Esophagus muscularis mucosa (tissue), 4 donors: ENCODE data around the gene RAMACL. TPM values are rescaled to one million over a fixed set of nuclear protein-coding genes. Genes with fewer than 3 reads are reported as not detected.
A peak's percentile ranks its signal among the peaks of the same experiment; 100 is the strongest.

ENCODE experiments used
- DNase-seq: peaks from one replicate; pipeline ENCODE4 v3.0.0-alpha.2; 2017; ENCODE audit errors: extremely low spot score
- H3K27ac ChIP-seq, 4 donors: fragments of 200-600 bp; sonication (generic); replicated peaks in 1 of 4; 1 replicate in 3 of 4; 2 replicates in 1 of 4; pipeline ENCODE4 v1.5.1; 2016 to 2019; ENCODE audit warnings: mild to moderate bottlenecking in 1 of 4
- H3K27me3 ChIP-seq, 4 donors: fragments of 200-600 bp; sonication (generic); one replicate each; pipeline versions ENCODE4 v1.5.1 to v1.6.0; 2016 to 2019
- H3K36me3 ChIP-seq, 4 donors: fragments of 200-600 bp; sonication (generic); one replicate each; pipeline ENCODE4 v1.5.1; 2016 to 2019
- H3K4me1 ChIP-seq, 4 donors: fragments of 200-600 bp; sonication (generic); one replicate each; pipeline ENCODE4 v1.5.1; 2016 to 2019
- H3K4me3 ChIP-seq, 4 donors: fragments of 200-600 bp; sonication (generic); 1 replicate in 2 of 4; 2 replicates in 2 of 4; pipeline ENCODE4 v1.5.1; 2016 to 2019; ENCODE audit warnings: mild to moderate bottlenecking in 4 of 4, moderate library complexity in 1 of 4
- H3K9me3 ChIP-seq, 4 donors: fragments of 200-600 bp; sonication (generic); 1 replicate in 3 of 4; 2 replicates in 1 of 4; pipeline ENCODE4 v1.5.1; 2016 to 2019
- EP300 ChIP-seq: sonication (generic); formaldehyde crosslinking; IDR thresholded peaks from one replicate; pipeline ENCODE4 v1.6.1; 2017; ENCODE audit warnings: antibody characterized with exemption
- POLR2A ChIP-seq: fragments of 450-650 bp; IDR thresholded peaks from one replicate; pipeline ENCODE4 v1.6.1; 2017; ENCODE audit warnings: antibody characterized with exemption, moderate library complexity, mild to moderate bottlenecking, low read depth
- POLR2AphosphoS5 ChIP-seq, 2 donors: sonication (generic); formaldehyde crosslinking; IDR thresholded peaks; one replicate each; pipeline ENCODE4 v1.6.1; 2017; ENCODE audit warnings: antibody characterized with exemption in 2 of 2
- WGBS: methylation state at CpG from one replicate; pipeline ENCODE4 v1.1.5; 2018; 5-methylcytosine and 5-hydroxymethylcytosine counted together
- intact Hi-C: fragments of 100-400 bp; cut with DNase I; formaldehyde crosslinking; loops from one replicate; pipeline ENCODE4 v1.15.1; 2023
- total RNA-seq, 4 donors: library from RNA; depleted of rRNA; stranded (reverse); fragments of >200 nt; gene quantifications; one replicate each; pipeline versions ENCODE4 v1.1.0 to v1.2.1, GENCODE V29; 2016
- TF ChIP-seq, protein P1 (sequence below), 3 experiments: fragments of 200-600 bp in 2 of 3; fragments of 450-650 bp in 1 of 3; sonication (generic) in 2 of 3; IDR thresholded peaks; one replicate each; pipeline ENCODE4 v1.5.1; 2017 to 2019; ENCODE audit warnings: antibody characterized with exemption in 3 of 3, mild to moderate bottlenecking in 2 of 3, moderate library complexity in 1 of 3

RAMACL gene
- total RNA-seq, 4 donors from 2014 or later: 1.2 to 2.9 (median 2.1) TPM

DNA sequence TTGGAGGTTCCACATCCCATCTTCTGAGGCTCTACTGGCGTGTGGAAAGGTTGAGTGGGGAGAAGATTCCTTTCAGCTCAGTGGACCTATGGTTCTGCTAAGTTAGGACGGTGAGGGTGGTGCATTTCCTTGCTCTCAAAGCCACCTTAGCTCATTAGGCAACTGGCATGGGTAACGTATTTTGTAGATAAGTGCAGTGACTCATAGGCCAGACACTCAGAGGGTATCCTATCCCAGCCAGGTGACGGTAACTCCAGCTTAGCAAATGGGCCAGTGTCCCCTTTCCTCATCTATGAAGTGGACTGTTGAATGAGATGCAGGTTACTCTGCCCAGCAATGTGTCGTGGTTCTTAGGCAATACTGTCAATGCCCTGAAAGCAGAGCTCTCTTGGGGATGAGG, 36.8 kb upstream of the RAMACL start:
- Histone ChIP-seq H3K36me3 (peaks cover 0 to 8% (median 6%) of the 10 kb centered on the region in 4 donors), H3K27me3 (no peaks in the 10 kb centered on the region), H3K4me1 (peaks cover 46 to 85% (median 81%) of the 10 kb centered on the region in 4 donors), H3K27ac (peak overlapping the region; percentile 40 to 92 (median 74)), H3K4me3 (no peak overlapping the region), H3K9me3 (no peaks in the 10 kb centered on the region)
- intact Hi-C loops: loop anchor here (10.0 kb wide), 1 partner anchor 159 kb away; no protein-coding TSS in a partner anchor
- 89% methylated on average over 5 of the region's 5 CpGs for WGBS
- no peak for TF ChIP-seq POLR2A
- no peak for TF ChIP-seq POLR2AphosphoS5 (IDR thresholded peaks at IDR 0.05)
- TF ChIP-seq, protein P1, sequence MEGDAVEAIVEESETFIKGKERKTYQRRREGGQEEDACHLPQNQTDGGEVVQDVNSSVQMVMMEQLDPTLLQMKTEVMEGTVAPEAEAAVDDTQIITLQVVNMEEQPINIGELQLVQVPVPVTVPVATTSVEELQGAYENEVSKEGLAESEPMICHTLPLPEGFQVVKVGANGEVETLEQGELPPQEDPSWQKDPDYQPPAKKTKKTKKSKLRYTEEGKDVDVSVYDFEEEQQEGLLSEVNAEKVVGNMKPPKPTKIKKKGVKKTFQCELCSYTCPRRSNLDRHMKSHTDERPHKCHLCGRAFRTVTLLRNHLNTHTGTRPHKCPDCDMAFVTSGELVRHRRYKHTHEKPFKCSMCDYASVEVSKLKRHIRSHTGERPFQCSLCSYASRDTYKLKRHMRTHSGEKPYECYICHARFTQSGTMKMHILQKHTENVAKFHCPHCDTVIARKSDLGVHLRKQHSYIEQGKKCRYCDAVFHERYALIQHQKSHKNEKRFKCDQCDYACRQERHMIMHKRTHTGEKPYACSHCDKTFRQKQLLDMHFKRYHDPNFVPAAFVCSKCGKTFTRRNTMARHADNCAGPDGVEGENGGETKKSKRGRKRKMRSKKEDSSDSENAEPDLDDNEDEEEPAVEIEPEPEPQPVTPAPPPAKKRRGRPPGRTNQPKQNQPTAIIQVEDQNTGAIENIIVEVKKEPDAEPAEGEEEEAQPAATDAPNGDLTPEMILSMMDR (IDR thresholded peaks at IDR 0.05): no peak
- TF ChIP-seq EP300: no peak
- no peak for DNase-seq

DNA sequence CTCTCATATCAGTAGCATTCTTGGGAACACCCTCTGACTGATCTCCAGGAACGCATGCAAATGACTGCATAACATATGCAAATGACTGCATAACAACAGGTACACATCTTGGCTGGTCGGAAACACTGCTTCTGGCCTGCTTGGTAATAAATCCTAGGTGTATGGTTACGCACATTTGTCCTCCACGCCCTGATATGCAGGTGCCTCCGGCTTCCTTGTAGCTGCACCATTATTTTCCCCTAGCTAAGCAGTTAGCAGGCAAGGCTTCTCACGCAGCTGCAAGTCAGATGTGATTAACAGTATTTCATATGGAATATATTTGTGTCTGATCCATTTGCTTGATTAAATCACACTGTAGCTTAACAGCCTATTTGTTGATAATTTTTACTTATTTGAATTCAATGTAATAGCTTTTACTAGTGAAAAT, 34.6 kb upstream of the RAMACL start:
- intact Hi-C loops: loop anchor here (10.0 kb wide), 1 partner anchor 156 kb away; no protein-coding TSS in a partner anchor
- 88% methylated on average over 5 of the region's 6 CpGs for WGBS
- no peak overlapping the region for H3K4me3 ChIP-seq
- no peaks in the 10 kb centered on the region for H3K9me3 ChIP-seq
- TF ChIP-seq, protein P1 (IDR thresholded peaks at IDR 0.05): no peak
- no peak for TF ChIP-seq EP300
- TF ChIP-seq POLR2A: no peak
- no peak for TF ChIP-seq POLR2AphosphoS5 (IDR thresholded peaks at IDR 0.05)
- peaks cover 47 to 92% (median 81%) of the 10 kb centered on the region in 4 donors for H3K4me1 ChIP-seq
- H3K27ac ChIP-seq: peak overlapping the region in 3 of 4 donors; percentile 73 to 79 (median 78)
- H3K27me3 ChIP-seq: no peaks in the 10 kb centered on the region
- no peak for DNase-seq
- peaks cover 0 to 14% (median 10%) of the 10 kb centered on the region in 4 donors for H3K36me3 ChIP-seq

DNA sequence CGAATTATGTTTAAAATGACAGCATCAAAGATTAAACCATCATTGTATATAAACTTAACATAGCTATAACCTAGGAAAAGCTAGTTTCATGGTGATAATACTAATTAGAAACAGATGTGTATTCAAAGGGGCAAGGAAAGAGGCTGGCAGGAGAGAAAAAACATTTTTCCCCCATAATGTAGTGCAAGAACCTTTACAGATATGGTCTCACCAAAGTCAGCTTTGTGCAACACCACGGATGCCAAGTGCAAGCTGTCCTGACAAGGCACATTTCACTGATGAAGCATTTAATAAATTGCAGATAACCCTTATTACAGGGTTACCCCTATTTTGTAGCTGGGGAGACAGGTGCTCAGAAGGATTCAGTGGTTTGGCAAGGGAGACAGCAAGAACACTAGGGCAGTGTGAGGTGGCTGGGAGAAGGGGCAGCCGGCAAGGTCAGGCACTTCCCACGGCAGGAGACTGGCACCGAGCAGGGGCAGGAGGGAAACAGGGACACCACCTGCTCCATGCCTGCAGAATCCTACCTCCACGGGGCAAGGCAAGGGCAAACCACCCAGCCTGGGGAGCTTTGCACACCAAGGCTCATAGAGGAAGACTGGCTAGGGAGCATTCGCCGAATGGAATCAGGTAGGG, 34.1 kb upstream of the RAMACL start:
- H3K36me3 ChIP-seq: peaks cover 0 to 14% (median 10%) of the 10 kb centered on the region in 4 donors
- intact Hi-C loops: loop anchor here (10.0 kb wide), 1 partner anchor 156 kb away; no protein-coding TSS in a partner anchor
- peak overlapping the region; percentile 73 to 79 (median 77) for H3K27ac ChIP-seq
- no peak for DNase-seq
- WGBS: 65% methylated on average over 4 of the region's 8 CpGs
- H3K4me1 ChIP-seq: peaks cover 53 to 92% (median 81%) of the 10 kb centered on the region in 4 donors
- H3K4me3 ChIP-seq: peak overlapping the region in 1 of 4 donors; percentile 13
- TF ChIP-seq, protein P1 (IDR thresholded peaks at IDR 0.05): no peak
- TF ChIP-seq POLR2AphosphoS5 (IDR thresholded peaks at IDR 0.05) (no peak), EP300 (no peak), POLR2A (no peak)
- no peaks in the 10 kb centered on the region for H3K27me3 ChIP-seq
- H3K9me3 ChIP-seq: no peaks in the 10 kb centered on the region

DNA sequence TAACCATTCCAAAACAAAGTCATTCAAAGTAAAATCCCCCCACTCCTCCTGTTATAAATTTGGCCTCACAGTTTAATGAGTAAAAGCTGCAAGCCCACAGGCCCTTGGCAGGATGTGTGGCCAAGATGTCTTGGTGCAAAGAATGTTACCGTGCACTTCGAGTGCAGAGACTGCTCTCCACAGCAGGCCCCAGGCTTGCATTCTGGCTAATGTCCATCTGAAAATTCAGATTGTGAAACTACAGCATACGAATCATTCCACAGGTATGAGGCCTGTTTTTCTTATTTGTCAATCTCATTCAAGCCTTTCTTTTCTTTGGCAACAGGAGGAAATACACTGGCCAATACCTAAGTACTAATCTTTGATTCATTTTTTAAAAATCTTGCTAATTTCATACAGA, 33.4 kb upstream of the RAMACL start:
- H3K36me3 ChIP-seq: peaks cover 0 to 14% (median 10%) of the 10 kb centered on the region in 4 donors

More for the DNA sequence above, 33.4 kb upstream of the RAMACL start:
- no peak for TF ChIP-seq EP300
- TF ChIP-seq POLR2AphosphoS5 (IDR thresholded peaks at IDR 0.05): peak; percentile 69 to 87
- H3K4me1 ChIP-seq: peaks cover 59 to 92% (median 81%) of the 10 kb centered on the region in 4 donors
- H3K4me3 ChIP-seq: peak overlapping the region in 1 of 4 donors; percentile 13
- DNase-seq: no peak
- H3K27ac ChIP-seq: peak overlapping the region; percentile 73 to 79 (median 77)
- H3K27me3 ChIP-seq: no peaks in the 10 kb centered on the region
- intact Hi-C loops: loop anchor here (10.0 kb wide), 1 partner anchor 155 kb away; no protein-coding TSS in a partner anchor
- WGBS: 12% methylated on average over 3 of the region's 3 CpGs
- no peaks in the 10 kb centered on the region for H3K9me3 ChIP-seq
